Transverse colon (tissue), 4 donors: Measurements from ENCODE around the gene CCT8L2.

Source experiments
- CTCF ChIP-seq, 5 experiments: fragments of 200-600 bp in 3 of 5; fragments of 450-650 bp in 2 of 5; sonication (generic) in 3 of 5; IDR thresholded peaks; 1 replicate in 2 of 5; 2 replicates in 3 of 5; pipeline ENCODE4 v1.5.1; 2016 to 2017; ENCODE audit warnings: antibody characterized with exemption in 5 of 5, inconsistent platforms in 3 of 5, mild to moderate bottlenecking in 2 of 5, moderate library complexity in 1 of 5
- EP300 ChIP-seq: sonication (generic); formaldehyde crosslinking; IDR thresholded peaks from one replicate; pipeline ENCODE4 v1.6.1; 2017; ENCODE audit warnings: antibody characterized with exemption, low read depth
- POLR2A ChIP-seq: fragments of 450-650 bp; IDR thresholded peaks from one replicate; pipeline ENCODE4 v1.6.1; 2016; ENCODE audit warnings: antibody characterized with exemption, mild to moderate bottlenecking, moderate library complexity
- POLR2AphosphoS5 ChIP-seq, 3 donors: sonication (generic); formaldehyde crosslinking; IDR thresholded peaks; one replicate each; pipeline ENCODE4 v1.6.1; 2016; ENCODE audit warnings: antibody characterized with exemption in 3 of 3

- TF ChIP-seq POLR2A (no peak), CTCF (IDR thresholded peaks at IDR 0.05) (no peak), POLR2AphosphoS5 (IDR thresholded peaks at IDR 0.05) (no peak), EP300 (no peak)
Measured at GRCh38 chr22:16609548-16610261, 17.1 kb upstream of the CCT8L2 start.
